Measurements from ENCODE around the gene MED26.

- TF ChIP-seq CTCF (IDR thresholded peaks at IDR 0.05) (no peak), POLR2A (IDR thresholded peaks at IDR 0.05) (no peak)
Measured at GRCh38 chr19:16605115-16605514, 22.9 kb downstream of the MED26 start.
